HG03460 (cell line): Measurements from ENCODE around the gene DEF6.
A peak's percentile ranks its signal among the peaks of the same experiment; 100 is the strongest.

Experiments used
- ATAC-seq: cut with Tn5 transposase; IDR thresholded peaks from one replicate; pipeline ENCODE4 v1.9.1; 2021; ENCODE audit not compliant: unreplicated experiment

The DEF6 gene

GRCh38 chr6:35297601-35298481 lies at the start of gene DEF6:
DEF6 (plus strand) TSS chr6:35297818; CDS start chr6:35297857, 39 bp downstream.
- ATAC-seq = peak; percentile 78

GRCh38 chr6:35248300-35248699 lies 49.3 kb upstream of the DEF6 start:
- no peak for ATAC-seq

- ATAC-seq = no peak
These were observed 48.7 kb upstream of the DEF6 start for GRCh38 chr6:35248965-35249364.

GRCh38 chr6:35251949-35252348 lies 45.7 kb upstream of the DEF6 start:
- ATAC-seq = no peak

GRCh38 chr6:35253249-35253648 lies 44.4 kb upstream of the DEF6 start:
- no peak for ATAC-seq

- ATAC-seq = no peak
These were observed 39.3 kb upstream of the DEF6 start for GRCh38 chr6:35258336-35258735.

GRCh38 chr6:35258858-35259193 lies 38.8 kb upstream of the DEF6 start:
- ATAC-seq = peak; percentile 14

GRCh38 chr6:35259194-35259947 lies 38.2 kb upstream of the DEF6 start, which contains the start of gene ZNF76:
ZNF76 (plus strand) TSS chr6:35259735; CDS start chr6:35281152, 21,417 bp downstream.
- peak; percentile 82 for ATAC-seq

- ATAC-seq = peak; percentile 28
These were observed 37.5 kb upstream of the DEF6 start for GRCh38 chr6:35259948-35260590.

- no peak for ATAC-seq
These were observed 36.7 kb upstream of the DEF6 start for GRCh38 chr6:35260591-35261570.

GRCh38 chr6:35262596-35262995 lies 35.0 kb upstream of the DEF6 start:
- ATAC-seq = no peak

GRCh38 chr6:35264550-35265274 lies 32.9 kb upstream of the DEF6 start:
- no peak for ATAC-seq

- ATAC-seq = no peak
These were observed 32.1 kb upstream of the DEF6 start for GRCh38 chr6:35265523-35265922.

GRCh38 chr6:35267446-35267845 lies 30.2 kb upstream of the DEF6 start:
- no peak for ATAC-seq

- ATAC-seq = no peak
These were observed 29.7 kb upstream of the DEF6 start for GRCh38 chr6:35267897-35268296.

GRCh38 chr6:35272005-35272404 lies 25.6 kb upstream of the DEF6 start:
- no peak for ATAC-seq

GRCh38 chr6:35273822-35274559 lies 23.6 kb upstream of the DEF6 start:
- ATAC-seq = no peak

- no peak for ATAC-seq
These were observed 21.8 kb upstream of the DEF6 start for GRCh38 chr6:35275744-35276260.

GRCh38 chr6:35278708-35279107 lies 18.9 kb upstream of the DEF6 start:
- ATAC-seq = no peak
